Kidney epithelial cell (primary cell): ENCODE data around the gene KLHL22. TPM values are rescaled to one million over a fixed set of nuclear protein-coding genes. Genes with fewer than 3 reads are reported as not detected.

Source experiments
- DNase-seq: peaks from one replicate; pipeline ENCODE4 v3.0.0-alpha.2; 2010; ENCODE audit warnings: low read depth
- H3K27me3 ChIP-seq: 2 replicates; pipeline ENCODE4 v1.6.0; 2011; ENCODE audit warnings: low read length; ENCODE audit not compliant: control insufficient read depth, insufficient read depth
- H3K36me3 ChIP-seq: 2 replicates; pipeline ENCODE4 v1.5.1; 2011; ENCODE audit warnings: low read length; ENCODE audit not compliant: control insufficient read depth, insufficient read depth
- H3K4me3 ChIP-seq: 2 replicates; pipeline ENCODE4 v1.5.1; 2011; ENCODE audit warnings: low read depth, mild to moderate bottlenecking, control low read depth, low read length
- total RNA-seq: library from RNA; depleted of rRNA; stranded (reverse); fragments of >200 nt; gene quantifications from 2 replicates; pipeline ENCODE4 v1.2.3, GENCODE V29; 2015
- TF ChIP-seq, protein P1 (sequence below): IDR thresholded peaks from 2 replicates; pipeline ENCODE4 v1.5.1; 2011; ENCODE audit warnings: mild to moderate bottlenecking, moderate library complexity, low read length, control low read depth, inconsistent platforms; ENCODE audit not compliant: insufficient read depth, poor library complexity, severe bottlenecking

Gene KLHL22
- total RNA-seq, 1 donor from 2014 or later, result 18.6 TPM

DNA sequence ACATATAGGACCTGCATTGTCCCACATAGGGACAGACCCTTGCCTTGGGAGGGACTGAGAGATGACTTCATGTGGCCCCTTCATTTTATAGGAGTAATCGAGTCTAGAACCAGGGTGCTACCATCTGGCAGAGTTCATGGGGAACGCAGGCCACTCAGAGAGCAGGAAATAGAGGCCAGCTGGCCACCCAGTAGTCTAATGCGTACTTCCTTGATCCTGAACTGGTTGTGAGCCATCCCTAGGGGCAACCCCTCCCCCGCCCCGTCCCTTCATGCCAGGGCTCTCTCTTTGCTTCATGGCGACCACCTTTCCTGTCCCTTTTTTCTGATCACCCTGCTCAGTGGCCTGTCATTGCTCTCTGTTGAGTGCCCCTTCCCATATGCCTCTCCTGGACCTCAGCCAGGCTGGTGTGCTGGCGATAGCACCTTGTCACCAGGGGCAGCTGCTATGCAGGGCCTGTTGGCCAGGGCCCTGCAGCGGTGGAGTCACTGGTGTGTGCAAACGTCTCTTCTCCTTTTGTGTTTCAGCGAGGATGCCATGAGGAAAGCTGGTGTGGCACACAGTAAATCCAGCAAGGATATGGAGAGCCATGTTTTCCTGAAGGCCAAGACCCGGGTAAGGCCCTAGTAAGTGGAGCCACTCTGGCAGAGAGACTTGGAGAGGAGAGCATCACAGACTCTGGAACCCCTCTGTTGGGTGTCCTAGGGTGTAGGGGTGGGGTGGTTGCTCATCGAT lies 41.2 kb upstream of the KLHL22 start:
- no peak overlapping the region for H3K4me3 ChIP-seq
- no peaks in the 10 kb centered on the region for H3K36me3 ChIP-seq
- no peak for DNase-seq
- no peaks in the 10 kb centered on the region for H3K27me3 ChIP-seq
- TF ChIP-seq, protein P1, sequence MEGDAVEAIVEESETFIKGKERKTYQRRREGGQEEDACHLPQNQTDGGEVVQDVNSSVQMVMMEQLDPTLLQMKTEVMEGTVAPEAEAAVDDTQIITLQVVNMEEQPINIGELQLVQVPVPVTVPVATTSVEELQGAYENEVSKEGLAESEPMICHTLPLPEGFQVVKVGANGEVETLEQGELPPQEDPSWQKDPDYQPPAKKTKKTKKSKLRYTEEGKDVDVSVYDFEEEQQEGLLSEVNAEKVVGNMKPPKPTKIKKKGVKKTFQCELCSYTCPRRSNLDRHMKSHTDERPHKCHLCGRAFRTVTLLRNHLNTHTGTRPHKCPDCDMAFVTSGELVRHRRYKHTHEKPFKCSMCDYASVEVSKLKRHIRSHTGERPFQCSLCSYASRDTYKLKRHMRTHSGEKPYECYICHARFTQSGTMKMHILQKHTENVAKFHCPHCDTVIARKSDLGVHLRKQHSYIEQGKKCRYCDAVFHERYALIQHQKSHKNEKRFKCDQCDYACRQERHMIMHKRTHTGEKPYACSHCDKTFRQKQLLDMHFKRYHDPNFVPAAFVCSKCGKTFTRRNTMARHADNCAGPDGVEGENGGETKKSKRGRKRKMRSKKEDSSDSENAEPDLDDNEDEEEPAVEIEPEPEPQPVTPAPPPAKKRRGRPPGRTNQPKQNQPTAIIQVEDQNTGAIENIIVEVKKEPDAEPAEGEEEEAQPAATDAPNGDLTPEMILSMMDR, result no peak

DNA sequence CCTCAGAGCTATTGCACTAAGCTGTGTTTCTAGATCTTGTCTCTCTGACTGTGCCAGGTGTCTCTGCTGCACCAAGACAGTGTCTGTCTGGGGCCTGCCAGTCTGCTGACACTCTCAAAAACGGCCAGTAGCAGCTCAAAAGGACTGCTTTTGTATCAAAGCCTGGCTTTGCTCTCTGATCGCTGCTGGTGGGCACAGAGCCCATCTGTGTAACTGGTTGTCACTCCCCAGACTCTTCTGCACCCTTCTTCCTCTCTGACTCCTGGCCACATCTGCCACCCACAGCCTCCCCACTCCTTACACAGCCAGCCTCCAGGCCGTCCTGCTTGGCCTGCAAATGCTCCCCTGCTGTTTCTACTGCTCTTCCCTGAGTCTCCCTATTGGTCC lies 38.3 kb upstream of the KLHL22 start:
- no peak for DNase-seq
- no peaks in the 10 kb centered on the region for H3K27me3 ChIP-seq
- H3K36me3 ChIP-seq, result no peaks in the 10 kb centered on the region
- TF ChIP-seq, protein P1, result no peak
- H3K4me3 ChIP-seq, result no peak overlapping the region

DNA sequence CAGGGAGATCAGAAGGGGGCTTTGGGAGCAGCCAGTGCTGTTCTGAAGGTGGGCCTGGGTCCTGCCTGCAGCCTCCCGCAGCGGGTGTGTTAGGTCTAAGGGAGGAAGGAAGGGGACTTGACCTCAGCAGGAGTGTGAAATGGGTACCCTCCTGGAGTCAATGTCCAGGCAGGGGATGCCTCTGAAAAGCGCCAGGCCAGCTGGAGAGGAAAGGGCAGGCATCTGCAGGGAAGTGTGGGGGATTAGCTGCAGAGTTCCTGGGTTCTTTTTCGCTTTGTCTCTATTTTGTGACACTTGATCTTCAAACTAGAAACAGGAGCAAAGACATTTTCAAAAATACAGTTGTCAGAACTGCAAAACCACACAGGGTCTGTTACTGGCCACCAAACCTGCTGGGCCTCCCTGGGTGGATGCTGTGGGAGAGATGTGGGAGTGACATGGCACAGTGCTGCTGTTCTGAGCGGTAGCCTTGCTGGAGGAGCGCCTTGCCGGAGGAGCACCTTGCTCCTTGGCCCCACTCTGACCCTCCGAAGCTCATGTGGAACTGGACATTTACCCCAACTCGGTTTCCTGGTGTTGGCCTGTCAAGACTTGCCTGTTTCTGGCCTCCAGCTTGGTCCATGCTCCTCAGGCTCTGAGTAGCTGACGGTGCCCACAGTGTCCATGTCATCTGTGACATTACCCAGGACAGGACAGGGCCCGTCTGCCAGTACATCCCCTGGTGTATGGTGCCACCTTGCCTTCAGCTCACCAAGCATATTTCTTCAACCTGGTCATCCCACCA lies 37.7 kb upstream of the KLHL22 start:
- Histone ChIP-seq H3K4me3 (no peak overlapping the region), H3K36me3 (peaks cover 2% of the 10 kb centered on the region), H3K27me3 (no peaks in the 10 kb centered on the region)
- TF ChIP-seq, protein P1, result no peak
- DNase-seq, result no peak

DNA sequence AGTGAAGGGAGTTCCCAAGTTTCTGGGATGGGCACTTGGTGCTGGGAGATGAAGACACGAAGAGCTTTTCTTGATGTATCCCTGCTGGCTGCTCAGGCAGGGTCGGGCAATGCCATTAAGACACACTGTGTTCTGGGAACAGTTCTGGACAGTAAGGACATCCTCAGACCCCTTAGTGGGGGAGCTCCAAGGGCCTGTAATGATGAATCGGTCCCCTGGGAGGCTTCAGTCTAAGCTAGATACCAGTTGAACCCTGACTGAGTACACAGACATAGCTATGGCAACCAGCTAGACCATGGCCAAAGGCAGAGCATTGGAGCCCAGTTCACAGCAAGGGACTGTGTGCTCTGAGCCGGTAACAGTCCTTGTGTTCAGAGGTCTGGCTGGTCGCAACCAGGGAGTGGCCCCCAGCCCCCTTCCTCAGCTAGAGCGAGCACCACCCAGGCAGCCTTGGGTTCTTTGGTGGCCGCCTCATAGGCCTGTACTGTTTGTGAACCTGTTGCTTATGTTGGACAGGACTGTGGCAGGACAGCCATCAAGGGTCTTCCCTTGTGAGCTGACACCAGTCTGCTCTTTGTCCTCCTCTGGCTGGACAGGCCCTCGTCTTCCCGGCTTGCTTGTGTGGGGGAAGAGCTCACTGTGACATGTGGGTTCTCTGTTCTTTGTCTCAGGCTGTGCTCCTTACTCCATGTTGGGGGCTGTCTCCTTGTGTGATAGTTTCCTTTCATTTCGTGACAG lies 36.8 kb upstream of the KLHL22 start:
- no peak for DNase-seq
- Histone ChIP-seq H3K4me3 (no peak overlapping the region), H3K27me3 (no peaks in the 10 kb centered on the region), H3K36me3 (peaks cover 3% of the 10 kb centered on the region)
- TF ChIP-seq, protein P1, result no peak

DNA sequence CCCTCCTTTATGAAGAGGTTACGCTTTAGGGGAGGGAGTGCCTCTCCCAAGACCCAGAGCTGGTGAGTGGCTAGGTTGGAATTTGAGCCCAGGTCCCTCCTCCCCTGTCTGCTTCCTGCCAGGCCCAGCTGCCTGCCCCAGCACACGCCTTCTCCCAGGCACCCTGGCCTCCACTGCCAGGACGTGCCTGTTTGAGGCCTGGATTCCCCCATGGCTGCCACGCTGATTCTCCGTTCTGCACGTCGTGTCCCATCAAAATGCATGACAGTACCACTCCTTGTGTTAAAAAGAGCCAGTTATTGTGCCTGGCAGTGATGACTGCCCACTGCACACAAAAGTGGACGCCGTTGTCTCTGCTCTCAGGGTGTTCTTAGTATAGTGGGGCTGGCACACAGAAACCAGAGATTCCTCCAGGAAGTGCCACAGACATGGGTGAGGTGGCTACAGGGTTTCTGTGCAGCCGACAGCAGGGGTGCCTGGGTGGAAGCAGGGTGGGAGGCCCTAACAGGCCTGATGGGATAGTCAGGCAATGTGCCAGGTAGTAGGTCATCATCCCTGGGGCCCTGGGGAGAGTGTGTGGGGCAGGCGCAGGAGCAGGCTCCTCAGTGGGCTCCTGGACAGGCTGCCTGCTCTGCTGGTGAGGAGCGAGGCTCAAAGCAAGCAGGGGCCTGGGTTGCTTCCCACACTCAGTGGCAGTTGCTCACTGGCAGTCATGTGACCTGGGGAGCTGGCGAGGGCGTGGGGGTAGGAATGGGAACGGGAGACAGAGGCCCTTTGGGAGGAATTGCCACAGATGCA lies 36.0 kb upstream of the KLHL22 start:
- peaks cover 3% of the 10 kb centered on the region for H3K36me3 ChIP-seq
- peak; percentile 77 for DNase-seq
- no peaks in the 10 kb centered on the region for H3K27me3 ChIP-seq
- TF ChIP-seq, protein P1, result no peak
- no peak overlapping the region for H3K4me3 ChIP-seq
